GM19193 (cell line): ENCODE results near the gene LANCL1.

Source experiments
- POLR2A ChIP-seq: IDR thresholded peaks from 4 replicates; pipeline ENCODE4 v1.6.1; 2011; ENCODE audit not compliant: insufficient read depth, insufficient read length; ENCODE audit errors: extremely low read depth

The LANCL1 gene

DNA sequence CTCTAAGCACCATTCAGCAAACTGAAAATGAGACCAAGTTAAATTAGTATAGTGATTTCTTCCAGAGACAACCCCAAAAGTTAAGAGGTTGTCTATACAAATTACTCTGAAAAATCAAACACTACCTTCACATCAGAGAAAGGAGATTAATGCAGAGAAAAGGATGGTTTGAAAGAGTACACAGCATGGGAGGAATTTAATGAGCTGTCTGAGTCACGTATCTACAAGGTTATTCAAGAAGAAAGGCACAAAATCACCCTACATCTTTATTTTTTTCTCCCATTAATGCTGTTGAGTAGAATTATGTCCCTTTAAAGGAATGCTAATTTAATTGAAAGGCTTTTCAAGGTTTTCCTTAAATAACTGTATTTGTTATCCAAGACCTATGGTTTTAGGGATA lies 41.1 kb downstream of the LANCL1 start:
- no peak for TF ChIP-seq POLR2A

DNA sequence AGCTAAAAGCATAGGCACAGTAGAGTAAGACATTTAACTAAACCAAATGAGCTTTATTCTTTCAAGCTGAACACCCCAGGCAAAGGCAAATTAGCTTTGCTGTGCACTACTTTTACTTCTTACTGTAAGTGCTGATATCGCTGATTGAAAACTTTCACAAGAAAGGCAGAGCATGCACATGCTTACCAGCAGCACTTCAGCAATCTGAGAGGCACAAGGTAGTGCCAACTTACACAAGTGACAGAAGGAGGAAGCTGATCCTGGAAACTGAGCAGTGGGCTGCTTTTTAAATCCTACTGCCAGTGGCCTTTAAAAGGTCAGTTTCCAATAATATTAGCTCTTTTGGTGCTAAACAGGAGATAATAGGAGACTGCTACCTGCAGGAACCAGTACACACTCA lies 43.9 kb downstream of the LANCL1 start:
- no peak for TF ChIP-seq POLR2A

DNA sequence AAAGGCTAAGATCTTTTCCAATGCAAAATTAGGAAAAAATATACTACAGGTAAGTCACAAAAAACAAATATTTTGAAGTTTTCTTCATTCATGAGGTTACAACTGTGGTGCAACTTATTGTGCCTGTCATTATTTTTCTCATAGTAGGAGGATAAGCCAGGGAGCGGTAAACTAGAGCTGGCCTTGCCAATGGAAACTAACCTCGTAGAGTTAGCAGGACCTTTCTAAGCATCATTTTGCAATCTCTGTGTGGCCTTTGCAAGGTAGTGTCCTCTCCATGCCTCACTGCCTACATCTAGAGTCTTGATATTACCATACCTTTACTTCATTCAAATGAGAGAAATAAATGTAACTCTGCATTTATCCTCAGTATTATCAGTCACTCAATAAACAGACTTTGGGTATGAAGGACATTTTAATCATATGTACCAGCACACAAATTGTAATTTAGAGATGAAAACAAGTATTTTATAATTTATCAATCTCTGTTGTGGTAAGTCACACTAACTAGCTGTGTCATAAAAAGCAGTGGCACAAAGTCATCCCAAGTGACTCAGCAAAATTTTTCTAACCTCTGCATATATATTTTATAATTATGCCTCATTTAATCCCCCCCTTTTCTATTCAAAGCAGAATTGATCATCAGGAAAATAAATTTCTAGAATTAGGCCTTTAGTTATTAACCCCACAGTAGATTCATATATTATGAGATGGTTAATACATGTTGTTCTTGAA lies 47.0 kb downstream of the LANCL1 start:
- no peak for TF ChIP-seq POLR2A

DNA sequence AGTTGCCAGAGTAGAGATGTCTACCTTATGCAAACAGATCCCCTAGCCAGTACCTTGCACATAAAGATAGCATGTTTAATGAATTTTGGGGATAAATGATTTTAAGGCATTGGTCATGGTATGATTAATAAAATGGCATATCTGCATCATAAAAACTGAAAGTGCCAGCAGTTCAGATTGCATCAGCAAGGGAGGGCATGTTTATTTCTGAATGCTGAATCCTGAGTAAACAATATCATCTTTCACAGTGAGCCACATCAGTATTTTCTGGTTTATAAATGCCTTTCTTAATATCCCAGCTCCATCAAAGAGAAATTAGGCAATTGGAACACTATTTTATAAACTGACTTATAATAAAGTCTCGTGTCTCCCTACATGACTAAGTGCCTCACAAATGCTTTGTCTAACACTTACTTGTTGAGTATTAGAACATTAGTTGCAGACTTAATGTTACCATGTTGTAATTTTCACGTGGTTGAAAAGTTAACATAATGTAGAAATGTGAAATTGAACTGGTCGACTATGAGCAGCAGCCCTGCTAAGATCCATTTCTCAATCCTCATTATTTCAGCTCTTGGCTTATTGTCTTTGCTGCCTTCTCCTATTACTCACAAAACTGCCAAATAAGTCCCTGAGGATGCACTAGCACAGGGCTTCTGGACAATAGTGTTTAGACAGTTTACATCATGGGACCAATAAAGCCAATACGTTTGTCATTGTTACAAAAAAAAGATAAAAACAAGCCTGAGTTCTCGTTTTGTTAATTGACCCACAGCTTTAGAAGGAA lies 48.0 kb downstream of the LANCL1 start:
- TF ChIP-seq POLR2A = no peak

DNA sequence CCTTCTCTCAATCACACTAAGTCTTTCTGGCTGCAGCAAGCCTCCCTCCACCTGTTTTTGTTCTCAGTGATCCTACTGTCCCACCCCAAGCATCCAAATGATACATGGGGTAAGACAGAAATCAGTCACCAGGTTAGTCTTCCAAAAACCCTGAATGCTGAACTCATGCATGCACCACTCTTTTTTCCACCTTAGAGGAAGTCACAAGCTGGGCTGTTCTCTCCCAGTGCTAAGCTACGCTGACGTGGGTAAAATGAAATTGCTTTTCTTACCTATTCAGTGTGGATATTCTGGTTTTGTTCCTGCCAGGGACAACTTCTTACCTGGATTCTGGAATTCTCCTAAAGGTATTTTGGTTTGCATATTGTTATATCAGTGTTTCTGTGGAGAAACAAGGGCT lies 54.2 kb downstream of the LANCL1 start:
- TF ChIP-seq POLR2A = no peak

DNA sequence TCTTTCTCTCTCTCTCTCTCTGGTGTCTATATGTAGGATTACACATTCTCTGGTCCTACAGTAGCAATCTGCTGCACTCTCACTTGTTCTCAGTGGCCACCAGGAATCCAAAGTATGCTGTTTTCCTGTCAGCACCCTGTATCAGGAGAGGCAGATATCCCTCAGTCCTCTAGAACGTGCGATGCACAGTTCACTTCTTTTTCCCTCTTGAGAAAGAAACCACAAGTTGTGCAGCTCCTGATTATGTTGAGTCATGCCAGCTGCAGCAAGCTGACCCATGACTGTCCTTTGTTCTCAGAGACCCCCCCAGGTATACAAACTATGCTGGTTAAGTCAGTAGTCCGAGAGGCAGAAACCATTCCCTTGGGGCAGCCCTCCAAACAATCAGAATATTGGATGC lies 54.6 kb downstream of the LANCL1 start:
- TF ChIP-seq POLR2A = no peak

DNA sequence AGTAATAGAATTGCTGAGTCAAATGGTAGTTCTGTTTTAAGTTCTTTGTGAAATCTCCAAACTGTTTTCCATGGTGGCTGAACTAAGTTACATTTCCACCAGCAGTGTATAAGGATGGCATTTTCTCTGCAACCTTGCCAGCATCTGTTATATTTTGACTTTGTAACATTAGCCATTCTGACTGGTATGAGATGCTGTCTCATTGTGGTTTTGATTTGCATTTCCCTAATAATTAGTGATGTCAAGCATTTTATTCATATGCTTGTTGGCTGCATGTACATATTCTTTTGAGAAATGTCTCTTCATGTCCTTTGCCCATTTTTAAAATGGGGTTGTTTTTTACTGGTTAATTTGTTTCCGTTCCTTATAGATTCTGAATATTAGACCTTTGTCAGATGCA lies 63.9 kb downstream of the LANCL1 start:
- no peak for TF ChIP-seq POLR2A

DNA sequence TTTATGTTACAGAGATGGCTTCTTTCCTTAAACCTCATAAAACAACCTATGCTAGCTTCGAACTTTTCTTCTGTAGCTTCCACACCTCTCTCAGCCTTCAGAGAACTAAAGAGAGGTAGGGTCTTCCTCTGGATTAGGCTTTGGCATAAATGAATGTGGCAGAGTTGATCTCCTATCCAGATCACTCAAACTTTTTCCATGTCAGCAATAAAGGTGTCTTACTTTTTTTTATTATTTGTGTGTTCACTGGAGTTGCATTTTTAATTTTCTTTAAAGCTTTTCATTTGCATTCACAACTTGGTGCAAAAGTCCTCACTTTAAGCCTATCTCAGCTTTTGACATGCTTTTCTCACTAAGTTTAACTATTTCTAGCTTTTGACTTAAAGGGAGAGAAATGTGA lies 66.0 kb downstream of the LANCL1 start:
- no peak for TF ChIP-seq POLR2A

DNA sequence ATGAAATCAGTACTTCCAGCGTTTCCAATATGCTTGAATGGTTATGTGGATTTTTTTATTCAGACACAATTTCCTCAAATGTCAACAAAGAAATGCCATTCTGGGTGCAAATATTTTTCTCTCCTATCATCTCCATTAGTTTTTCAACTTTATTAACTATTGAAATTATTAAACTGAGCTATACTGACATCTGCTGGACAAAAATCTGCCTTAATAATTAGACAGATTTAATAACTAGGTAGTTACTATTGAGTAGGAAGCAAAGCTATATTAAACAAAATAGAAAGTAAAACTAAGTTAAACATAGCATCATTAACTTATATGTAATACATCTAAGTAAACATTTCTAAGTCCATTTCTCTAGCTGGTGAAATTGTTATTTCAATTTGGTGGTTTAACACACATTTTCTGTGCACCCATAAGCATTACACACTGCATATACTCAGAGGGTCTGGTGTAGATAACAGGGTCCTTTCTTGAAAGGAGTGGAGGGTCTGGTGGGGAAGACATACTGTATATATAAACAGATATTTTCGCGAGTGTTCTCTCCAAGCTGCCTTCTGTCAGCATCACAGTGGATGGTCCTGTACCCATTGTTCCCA lies 77.0 kb downstream of the LANCL1 start:
- no peak for TF ChIP-seq POLR2A

DNA sequence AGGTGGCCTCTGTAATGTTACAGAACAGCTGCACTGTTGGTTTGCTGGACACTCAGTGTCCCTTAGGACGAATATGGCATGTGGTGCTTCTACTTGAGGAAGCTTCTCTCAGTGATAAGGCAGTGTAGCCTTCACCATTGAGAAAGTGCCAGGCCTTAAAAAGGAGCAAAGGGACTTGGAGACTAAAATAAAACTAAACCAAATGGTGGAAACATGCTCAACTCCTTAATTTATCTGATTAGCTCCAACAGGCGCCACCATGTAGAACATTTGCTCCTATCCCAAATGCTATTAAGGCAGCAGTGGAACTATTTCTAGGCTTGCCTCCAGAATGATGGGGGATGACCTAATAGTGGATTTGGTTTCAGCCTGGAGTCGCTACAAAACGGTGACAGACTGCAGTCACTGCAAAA lies 84.1 kb downstream of the LANCL1 start:
- TF ChIP-seq POLR2A = no peak

DNA sequence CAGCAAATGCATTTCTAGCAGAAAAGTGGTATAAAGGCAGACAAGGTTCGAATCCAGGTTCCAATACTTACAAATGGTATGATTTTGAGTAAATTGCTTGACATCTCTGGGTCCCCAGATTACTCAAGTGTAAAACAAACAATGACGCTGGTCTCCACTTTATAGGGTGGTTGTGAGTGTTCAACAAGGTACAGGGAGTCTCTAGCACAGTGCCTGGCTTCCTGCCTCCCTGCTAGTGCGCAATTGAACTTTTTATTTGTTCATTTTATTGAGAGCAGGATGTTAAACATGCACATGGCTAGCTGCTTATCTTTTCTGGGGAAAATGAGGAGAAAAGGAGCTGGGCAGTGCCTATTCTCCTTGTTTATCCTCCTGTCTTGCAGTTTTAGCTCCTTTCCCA lies 86.7 kb downstream of the LANCL1 start:
- no peak for TF ChIP-seq POLR2A

DNA sequence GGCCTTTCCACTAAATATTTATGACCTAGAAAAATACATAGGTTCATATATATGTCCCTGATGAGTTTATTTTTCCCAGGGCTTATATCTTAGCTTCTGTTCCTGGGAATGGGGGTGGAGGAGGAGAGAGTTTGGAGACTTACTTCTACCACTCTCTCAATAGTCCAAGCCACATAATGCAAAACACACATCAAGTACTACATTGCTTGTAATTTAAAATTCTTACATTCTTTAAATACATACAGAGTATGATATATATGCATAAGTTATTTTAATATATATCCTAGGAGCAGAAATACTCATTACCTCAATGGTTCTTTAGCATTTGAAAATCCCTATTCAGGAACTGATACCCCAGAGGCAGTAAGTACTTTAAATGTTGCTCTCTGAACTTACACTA lies 88.4 kb downstream of the LANCL1 start:
- no peak for TF ChIP-seq POLR2A

DNA sequence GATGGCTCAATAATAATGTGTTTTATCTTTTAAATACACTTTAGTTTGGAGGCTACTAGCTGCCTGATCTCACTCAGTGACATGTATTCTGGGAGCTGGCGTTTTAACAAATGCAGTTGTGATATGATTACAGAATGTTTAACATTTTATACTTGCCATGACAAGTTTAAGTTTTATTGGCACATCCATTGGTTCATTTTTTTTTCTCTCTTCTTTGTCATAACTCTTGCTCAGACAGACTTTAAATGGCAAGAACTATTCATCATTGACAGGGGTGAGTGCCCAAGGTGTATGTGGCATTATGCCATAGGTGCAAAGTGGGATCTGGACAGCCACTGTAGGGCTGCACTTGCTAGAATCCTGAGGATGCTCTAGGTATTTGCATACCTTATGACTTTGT lies 89.5 kb downstream of the LANCL1 start:
- no peak for TF ChIP-seq POLR2A
